Ecto neural progenitor cell (in vitro differentiated cells): ENCODE data around the gene PPP2R2C.

Experiments used
- DNase-seq: peaks from one replicate; pipeline ENCODE4 v3.0.0-alpha.2; 2018; ENCODE audit warnings: low spot score

Gene PPP2R2C

GRCh38 chr4:6346373-6347110, 125.9 kb downstream of the PPP2R2C start:
- no peak for DNase-seq

GRCh38 chr4:6345866-6346265, 126.5 kb downstream of the PPP2R2C start:
- no peak for DNase-seq

GRCh38 chr4:6345096-6345830, 127.2 kb downstream of the PPP2R2C start:
- no peak for DNase-seq

- DNase-seq: no peak
Observed at GRCh38 chr4:6343939-6344408, 128.4 kb downstream of the PPP2R2C start.

- no peak for DNase-seq
Observed at GRCh38 chr4:6342530-6343293, 129.7 kb downstream of the PPP2R2C start.

- no peak for DNase-seq
Observed at GRCh38 chr4:6341696-6342095, 130.7 kb downstream of the PPP2R2C start.

DNA sequence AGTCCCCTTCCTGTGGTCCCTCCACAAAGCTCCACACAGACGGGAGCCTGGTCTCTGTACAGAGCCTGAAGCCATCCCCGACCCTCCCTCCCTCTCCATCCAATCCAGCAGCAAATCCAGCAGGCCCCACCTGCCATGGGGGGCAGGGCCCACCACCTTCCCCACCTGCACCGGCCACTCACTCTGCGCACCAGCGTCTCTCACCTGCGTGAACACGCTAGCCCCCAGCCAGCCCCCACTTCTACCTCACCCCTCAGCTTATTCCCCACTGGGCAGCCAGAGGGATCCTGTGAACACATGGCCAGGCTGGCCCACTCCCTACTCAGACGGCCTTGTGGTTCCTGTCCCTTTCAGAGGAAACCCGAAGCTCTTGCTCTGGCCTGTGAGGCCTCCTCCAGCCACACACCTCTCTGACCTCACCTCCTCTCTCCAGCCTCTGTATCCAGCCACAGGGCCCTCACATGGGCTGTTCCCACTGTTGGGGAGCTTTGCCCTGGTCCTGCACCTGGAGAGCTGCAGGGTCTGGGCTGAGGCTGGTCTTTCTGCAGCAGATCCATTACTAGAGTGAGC, 131.9 kb downstream of the PPP2R2C start:
- no peak for DNase-seq

- DNase-seq: no peak
Observed at GRCh38 chr4:6339818-6340445, 132.5 kb downstream of the PPP2R2C start.

- DNase-seq: no peak
Observed at GRCh38 chr4:6338951-6339817, 133.2 kb downstream of the PPP2R2C start.

DNA sequence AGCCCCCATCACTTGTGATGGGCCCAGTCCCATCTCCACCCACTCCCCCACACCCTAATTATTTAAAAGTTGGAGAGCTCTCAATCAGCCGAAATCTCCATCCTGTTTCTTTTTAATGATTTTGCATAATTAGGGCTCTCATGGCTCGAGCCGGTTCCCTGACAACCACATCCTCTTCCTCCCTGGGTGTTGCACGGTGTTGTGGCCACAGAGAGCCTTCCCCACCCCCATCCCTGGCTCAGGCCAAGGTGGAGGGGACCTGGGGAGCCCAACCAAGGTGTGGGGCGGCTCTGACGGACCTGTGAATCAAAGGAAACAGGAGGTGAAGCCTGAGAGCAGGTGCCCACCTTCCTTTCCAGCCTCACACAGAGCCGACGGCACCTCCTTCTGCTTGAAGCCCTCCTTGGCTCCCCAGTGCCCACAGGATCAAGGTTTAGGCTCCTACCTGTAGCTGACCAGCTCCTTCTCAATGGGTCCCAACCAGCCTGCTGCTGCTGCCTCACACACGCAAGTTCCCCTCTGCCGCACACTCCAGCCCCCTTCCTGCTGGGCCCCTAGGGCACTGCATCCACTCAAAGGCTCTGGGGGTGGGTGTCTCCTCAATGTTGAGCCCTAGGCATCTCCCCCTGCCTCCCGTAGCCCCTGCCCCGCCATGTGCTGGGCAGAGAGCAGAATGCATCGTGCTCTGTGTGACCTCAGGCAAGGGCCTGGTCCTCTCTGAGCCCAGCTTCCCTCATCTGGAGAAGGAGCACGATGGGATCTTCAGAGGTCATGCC, 134.1 kb downstream of the PPP2R2C start:
- DNase-seq: no peak

- DNase-seq: no peak
Observed at GRCh38 chr4:6337331-6337935, 135.0 kb downstream of the PPP2R2C start.

DNA sequence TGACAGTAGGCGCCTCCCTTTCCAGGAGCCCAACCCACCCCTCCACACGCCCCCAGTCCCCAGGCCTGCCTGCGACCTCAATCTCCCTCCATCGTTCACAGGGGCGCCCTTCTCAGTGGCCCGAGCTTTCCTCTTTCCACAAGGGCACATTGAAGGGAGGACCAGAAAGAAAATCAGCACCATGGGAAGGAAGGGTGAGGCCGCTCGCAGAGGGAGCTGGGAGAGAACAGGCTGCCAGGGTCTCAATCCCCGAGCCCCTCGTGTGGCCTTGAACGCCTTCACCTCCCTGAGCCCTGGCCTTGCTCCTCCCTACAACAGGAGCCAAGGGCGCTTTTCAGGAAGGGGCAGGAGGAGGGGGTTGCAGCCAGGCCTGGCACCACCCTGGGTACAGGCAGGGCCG, 136.2 kb downstream of the PPP2R2C start:
- DNase-seq: no peak

DNA sequence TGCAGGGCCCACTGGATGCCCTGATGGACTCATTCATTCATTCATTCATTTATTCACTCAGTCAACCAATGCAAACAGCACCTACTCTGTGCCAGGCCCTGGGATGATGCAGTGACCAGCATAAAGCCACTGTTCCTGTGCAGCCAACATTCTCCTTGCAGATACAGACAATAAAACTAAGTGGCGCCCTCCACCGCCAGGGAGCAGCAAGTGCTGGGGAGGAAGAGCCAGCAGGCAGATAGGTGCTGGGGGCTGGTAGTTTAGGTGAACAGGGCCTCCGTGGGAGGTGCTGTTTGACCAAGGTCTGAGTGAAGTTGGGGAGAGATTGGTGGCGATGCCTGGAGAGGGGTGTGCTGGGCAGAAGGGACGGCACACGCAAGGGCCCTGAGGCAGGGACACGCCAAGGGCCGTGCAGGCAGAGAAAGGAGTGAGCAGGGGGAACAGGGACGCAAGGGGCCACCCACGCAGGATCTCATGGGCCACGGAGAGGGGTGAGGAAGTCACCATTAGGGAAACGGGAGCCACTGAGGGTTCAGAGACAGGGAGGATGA, 137.3 kb downstream of the PPP2R2C start:
- DNase-seq: no peak

DNA sequence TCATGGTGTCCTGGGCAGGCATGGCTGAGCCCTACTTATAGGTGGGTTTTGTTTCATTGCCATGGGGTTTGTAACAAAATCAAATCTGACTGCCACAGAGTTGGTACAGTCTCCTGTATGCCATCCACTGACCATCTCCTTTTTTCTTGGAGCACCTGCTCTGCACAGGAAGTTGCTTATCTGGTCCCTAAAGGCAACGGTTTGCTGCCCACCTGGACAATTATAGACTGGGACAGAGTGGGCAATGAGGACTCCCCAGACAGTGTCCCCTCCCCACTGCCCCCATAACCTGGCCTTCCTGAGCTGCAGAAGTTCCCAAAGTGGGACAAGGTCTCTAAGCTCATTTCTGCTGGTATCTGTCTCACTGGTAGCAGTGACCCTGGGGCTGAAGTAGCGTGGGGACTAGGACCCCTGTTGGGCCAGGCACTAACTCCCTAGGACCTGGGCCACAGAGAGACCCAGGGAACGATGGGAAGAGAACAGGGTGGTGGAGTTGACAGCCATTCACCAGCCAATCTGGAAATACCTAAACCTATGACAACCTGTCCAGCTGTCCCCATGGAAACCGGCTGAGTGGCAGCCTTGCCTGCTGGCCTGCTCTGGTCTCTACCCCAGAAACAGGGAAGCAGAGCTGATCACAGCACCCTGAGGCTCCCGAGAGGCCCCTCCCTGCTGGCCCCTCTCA, 138.1 kb downstream of the PPP2R2C start:
- no peak for DNase-seq

DNA sequence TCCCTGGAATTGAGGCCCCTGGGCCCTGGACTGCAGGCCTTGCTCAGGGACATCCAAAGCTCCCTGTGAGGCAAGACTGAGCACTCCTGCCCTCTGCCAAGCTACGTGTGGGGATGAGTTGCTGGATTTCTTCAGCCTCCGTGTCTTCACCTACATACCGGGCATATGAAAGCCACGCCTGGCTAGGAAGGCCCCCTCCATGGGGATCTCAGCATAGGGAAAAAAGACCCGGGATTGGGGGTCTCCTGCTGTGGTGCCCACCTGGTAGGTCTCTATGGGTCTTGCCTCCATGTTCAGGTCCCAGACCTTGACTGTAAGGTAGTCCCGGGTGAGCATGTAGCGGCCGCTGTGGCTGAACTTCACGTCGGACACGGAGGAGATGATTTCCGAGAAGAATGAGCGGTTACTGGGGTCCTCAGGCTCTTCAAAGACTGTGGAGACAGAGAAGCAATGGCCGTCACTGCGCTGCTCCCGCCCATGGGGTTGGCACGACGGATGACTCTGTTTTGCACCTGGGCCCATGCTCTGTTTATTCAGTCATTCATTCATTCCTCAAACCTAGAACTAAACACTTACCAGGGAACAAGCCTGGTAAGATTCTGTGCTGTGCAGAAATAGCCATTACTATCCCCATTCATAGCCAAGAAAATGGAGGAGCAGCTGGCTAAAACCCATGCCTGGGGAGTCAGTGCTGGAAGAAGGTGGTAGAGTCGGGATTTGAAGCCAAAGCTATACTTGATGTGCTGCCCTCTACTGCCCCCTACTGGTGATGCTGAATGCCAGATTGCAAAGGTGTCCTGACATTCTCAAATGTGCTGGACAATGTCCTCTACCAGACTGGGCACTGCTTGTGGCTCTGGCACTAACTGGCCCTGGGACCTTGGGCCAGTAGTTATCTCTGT, 138.9 kb downstream of the PPP2R2C start:
- no peak for DNase-seq

DNA sequence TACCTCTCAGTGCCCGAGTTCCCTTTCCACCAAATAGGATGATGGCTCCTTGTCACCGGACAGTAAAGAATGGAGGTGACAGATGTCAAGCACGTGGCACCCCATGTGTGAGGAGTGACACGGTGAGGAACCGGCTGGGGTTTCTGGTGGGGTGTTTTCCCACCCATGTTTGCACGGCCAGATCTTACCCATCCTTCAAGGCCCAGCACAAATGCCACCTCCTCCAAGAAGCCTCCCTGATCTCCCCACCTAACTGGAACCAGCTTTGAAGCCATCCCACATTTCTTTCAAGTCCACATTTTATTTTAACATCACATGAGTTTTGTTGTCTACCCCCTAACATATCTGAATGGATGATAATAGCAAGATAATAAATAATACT, 139.8 kb downstream of the PPP2R2C start:
- DNase-seq: no peak

- peak; percentile 78 for DNase-seq
Observed at GRCh38 chr4:6332042-6332668, 140.3 kb downstream of the PPP2R2C start.
